Ramos (cell line): ENCODE data around the gene SHLD1.

Experiments used
- in situ Hi-C: fragments of 300-500 bp; cut with MboI; formaldehyde crosslinking; loops from one replicate; pipeline ENCODE4 v1.14.3; 2022; ENCODE audit warnings: low sequenced_read_pairs; ENCODE audit not compliant: unreplicated experiment

Gene SHLD1

DNA sequence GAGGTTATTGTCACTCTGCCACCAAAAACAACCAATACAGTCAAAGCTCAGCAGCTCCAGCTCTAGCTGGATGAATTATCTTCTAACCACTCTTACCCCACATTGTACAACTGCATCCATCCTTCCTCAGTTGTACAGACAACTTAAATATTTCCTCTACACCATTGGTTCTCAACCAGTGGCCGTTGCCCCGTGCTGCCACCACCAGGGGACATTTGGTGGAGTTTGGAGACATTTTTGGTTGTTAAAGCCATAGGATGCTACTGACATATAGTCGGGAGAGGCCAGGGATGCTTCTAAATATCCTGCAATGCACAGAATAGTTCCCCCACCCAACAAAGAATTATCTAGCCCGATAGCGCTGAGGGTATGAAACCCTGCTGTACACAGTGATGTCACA lies 59.3 kb downstream of the SHLD1 start:
- in situ Hi-C loops = no loop called here

DNA sequence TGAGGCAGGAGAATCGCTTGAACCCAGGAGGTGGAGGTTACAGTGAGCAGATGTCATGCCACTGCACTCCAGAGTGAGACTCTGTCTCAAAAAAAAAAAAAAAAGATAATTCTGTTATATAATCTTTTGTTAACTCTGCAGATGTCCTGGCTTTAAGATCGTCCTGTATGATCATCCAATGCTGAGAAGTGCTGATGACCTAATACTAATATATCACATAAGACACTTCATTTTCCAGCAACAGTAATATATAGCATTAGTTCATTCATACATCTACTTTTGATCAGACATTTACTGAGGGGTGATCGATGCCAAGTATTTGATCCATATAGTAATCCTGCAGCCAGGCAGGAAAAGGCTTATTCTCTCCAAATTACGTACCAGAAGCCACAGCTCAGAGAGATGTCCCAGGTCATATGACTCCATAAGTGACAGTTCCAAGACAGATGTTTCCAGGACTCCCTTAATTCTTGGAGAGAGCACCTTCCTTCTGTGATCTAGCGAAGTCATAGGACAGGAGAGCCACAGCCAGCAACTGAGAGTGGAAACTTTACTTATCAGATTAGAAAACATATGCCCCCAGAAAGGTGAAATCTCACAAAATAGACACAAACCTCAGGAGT lies 60.7 kb downstream of the SHLD1 start:
- in situ Hi-C loops = no loop called here

DNA sequence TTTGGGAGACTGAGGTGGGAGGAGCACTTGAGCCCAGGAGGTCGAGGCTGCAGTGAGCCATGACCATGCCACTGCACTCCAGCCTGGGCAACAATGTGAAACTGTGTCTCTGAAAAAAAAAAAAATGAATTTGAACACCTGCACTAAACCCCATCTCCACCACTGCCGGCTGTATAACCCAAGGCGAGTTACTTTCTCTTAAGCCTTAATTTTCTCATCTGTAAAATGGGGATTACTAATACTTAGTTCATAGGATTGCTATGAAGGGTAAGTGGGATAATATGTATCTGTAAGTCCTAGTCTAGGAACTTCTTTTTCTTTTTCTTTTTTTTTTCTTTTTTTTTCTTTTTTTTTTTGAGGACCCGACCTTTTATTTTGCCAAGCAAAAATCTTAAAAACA lies 61.5 kb downstream of the SHLD1 start:
- in situ Hi-C loops = no loop called here

DNA sequence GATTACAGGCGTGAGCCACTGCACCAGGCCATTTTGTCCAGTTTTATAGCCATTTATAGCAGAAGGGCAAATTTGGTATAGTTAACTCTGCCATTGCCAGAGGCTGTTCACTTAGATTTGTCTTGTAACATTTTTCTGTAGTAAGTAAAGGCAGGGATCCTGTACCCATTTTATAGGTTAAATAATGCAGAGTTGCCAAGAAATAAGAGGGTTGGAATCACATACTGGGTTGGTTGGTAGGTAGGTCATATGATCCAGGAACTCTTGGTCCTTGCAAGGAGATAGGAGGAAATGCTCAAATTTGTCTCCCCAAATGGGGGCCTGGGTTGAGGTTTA lies 68.1 kb downstream of the SHLD1 start:
- in situ Hi-C loops = no loop called here

DNA sequence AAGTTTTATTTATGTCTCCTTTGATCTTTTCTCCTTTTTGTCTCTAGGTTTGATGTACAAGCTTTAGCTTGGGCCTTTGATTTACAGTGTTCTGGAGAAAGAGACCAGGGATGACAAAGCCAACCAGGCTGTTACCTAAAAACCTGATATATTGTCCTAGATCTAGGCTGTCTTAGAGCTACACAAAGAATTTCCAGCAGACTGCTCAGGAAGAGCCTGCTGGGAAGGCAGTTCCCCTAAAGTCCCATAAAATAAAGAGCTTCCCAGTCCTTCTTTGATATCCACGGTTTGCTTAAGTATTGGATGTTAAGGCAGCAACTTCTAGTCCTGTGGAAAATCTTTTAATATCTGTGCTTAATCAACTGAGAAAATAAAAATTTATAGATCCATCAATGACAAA lies 70.5 kb downstream of the SHLD1 start:
- in situ Hi-C loops = no loop called here

DNA sequence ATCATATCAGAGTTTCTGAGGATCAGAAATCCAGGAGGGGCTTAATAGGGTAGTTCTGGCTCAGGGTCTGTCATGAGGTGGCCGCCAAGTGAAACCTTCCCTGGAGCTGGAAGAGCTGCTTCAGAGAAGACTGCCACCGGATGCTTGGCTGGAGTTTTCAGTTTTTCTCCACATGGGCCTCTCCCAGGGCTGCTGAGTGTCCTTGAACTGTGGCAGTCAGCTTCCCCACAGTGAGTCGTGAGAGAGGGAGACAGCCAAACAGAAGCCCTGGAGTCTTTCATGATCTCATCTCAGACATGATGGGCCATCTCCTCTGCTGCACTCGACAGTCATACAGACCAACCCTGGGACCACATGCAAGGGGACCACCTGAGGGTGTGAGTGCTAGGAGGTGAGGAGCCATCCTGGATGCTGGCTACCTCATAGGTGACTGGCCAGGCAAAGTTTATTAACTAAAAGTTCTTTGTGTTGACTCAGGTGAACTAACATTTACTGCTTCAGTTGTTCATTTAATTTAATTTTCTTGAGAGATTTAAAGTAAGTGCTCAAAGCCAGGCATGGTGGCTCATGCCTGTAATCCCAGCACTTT lies 71.5 kb downstream of the SHLD1 start:
- in situ Hi-C loops = no loop called here

DNA sequence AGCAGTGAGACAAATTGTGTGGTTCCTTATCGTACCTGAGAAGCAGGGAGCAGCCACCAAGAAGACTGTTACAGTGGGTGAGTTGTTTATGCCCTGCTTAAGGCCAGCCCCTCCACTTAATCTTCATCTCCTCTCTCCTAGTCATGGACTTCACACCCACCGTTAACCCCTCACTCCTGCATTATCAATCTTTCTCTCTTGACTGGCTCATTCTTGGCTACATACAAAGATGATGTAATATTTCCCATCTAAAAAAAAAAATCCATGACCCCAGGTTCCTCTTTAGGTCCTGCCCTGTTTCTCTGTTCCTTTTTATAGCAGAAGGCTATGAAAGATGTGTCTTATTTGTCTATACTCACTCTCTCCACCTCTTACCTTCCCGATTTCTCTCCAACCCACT lies 72.4 kb downstream of the SHLD1 start:
- in situ Hi-C loops = no loop called here

DNA sequence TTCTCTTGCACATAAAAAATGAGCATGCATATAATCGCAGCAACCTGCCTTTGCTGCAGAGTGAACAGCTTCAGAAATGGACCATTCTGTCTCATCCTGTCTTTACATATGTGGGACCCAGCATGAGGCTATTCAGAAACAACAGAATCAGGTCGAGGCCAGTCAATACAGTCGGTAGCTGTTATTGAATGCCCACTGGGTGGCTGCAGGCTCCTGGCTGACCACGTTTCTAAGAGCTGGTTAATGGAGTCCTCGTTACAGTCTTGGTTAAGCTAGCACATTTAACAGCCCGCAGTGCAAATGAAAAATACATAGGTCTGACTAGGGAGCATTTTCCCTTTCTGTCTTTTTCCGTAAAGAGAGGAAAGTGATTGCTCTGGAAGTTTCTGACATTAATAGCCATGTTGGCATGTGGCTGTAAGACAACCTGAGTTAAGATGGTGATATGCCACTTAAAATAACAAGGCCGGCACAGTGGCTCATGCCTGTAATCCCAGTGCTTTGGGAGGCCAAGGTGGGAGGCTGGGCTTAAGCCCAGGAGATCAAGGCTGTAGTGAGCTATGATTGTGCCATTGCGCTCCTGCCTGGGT lies 75.0 kb downstream of the SHLD1 start:
- in situ Hi-C loops = no loop called here

DNA sequence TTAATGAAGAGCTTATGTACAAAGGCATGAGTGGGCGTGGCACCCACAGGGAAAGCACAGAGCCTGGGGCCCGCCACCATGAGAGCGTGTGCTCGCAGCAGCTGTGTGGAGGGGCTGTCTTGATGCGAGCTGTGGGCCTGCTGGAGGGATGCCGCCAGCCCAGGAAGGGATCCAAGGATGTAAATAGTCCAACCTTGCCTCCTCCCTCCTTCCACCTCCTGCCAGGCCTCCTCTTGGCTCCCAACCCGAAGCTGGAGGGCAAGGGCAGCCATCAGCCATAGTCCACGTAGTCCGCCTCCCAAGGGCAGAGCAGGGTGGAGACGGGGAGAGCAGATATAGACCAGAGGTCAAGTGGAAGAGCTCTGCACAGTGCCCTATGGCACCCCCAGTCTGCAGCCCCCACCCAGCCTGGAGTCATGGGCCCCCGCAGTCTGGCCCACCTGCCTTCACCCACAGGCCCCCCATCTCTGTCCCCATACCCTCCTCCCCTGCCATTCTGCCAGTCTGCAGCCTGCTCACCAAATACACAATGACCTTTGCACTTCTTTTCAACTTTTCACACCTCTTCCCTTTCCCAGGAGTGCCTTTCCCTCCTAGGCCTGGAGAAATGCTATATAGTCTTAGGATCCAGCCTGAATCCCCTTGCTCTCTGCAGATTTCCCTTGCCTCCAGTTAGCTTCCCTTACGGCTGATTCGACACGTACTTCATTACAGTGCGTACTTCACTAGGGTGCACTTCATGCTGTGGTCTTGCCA lies 77.1 kb downstream of the SHLD1 start:
- in situ Hi-C loops = no loop called here

DNA sequence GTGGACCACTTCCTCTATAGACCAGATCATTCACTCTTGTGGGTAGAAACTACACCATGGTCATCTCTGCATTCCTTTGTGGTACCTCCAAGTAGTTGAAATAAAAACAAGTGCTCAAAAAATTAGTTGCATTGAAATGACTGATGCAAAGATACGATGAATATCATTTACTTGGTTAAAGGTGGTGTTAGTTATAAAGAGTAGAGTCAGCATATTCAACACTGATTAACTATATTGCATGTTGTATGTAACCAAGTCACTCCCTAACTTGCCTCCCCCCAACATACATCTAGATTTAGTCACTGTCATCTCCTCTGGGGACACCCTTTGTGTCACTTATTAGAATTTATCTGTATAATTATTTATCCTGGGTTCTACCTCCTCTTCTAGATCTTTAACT lies 77.7 kb downstream of the SHLD1 start:
- in situ Hi-C loops = no loop called here

DNA sequence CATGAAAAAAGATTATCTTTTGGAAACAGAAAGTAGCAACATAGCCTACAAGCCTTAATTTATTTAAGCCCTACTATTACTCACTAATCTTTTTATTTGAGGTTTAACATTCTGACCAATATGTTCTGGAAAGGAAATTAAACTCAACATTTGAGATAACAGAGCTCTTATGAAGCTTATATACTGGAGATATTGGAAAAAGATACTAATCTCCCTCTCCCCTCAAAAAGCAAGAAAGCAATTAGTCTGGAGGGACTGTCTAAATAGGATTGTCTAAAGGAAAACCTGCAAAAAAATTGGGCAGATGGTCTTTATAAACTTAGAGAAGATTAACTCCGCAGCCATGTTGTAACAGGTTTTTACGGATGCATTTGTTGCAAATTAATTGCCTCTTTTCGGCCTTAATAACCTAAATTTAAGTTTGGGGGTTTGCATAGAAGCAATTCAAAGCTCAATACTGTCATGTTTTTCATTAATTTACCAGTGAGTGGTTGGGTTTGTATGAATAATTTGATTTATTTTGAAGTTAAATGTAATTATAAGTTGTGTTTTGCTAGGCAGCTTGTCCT lies 79.1 kb downstream of the SHLD1 start:
- in situ Hi-C loops = no loop called here

DNA sequence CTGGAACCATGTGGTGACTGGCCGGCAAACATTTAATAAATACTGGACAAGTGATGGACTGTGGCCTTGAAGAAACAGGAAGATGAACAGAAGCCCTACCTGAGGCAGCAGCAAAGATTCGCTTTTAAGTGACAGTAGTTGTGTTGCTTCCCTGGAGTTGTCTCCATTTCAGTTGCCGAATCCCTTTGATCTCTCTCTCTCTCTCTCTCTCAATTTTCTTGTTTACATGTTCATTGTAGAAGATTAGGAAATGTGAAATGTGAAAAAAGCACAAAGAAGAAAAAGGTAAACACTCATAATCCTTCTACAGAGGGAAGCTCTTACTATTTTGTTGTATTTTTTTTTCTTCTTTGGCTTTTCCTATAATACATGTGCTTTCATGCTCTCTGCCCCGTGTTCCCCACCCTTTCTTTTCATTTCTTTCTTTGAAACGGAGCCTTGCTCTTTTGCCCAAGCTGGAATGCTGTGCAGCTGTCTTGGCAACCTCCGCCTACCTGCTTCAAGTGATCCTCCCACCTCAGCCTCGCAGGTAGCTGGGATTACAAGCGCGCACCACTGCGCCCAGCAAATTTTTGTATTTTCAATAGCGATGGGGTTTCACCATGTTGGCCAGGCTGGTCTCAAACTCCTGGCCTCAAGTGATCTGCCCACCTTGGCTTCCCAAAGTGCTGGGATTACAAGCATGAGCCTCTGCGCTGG lies 81.5 kb downstream of the SHLD1 start:
- in situ Hi-C loops = no loop called here

DNA sequence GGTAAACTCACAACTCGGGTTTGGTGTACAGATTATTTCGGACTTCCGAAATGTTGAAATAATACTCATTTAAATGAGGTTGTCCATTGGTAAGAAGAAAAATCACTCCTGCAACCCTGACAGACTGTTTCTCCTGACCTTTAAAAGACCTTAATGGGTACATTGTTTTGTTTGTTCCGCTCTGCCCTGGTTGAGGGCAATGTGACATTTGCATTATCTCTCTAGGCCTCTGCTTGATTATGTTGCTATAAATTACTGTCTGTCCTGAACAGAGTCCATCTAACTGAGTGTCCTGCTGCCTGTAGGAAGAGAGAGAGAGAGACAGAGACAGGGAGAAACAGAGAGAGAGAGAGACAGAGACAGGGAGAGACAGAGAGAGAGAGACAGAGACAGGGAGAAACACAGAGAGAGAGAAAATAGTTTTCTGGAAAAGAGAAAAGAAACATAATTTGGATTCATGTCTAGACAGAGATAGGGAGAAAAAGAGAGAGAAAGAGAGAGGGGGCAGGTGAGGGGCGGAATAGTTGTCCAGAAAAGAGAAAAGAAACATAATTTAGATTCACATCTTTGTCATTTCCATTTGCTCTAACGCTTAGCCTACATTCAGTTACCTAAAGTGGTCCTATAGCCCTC lies 83.2 kb downstream of the SHLD1 start:
- in situ Hi-C loops = no loop called here

DNA sequence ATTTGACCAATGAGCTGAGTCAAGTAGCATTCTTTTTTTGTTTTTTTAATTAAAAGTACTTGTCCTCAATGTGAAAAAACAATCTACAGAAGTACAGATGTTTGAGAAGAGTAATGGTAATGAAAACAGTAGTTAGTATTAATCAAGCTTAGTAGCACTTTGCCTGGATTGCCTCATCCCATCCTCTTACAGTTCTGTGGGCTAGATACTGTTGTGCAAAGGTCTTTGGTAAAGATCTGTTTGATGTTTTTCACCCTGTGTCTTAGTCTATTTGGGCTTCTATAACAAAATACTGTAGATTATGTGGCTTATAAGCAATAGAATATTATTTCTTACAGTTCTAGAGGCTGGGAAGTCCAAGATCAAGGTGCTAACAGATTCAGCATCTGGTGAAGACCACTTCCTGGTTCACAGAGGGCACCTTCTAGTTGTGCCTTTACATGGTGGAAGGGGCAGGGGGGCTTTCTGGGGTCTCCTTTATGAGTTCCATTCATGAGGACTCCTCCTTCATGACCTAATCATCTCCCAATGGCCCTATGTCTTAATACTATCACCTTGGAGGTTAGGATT lies 84.3 kb downstream of the SHLD1 start:
- in situ Hi-C loops = no loop called here

DNA sequence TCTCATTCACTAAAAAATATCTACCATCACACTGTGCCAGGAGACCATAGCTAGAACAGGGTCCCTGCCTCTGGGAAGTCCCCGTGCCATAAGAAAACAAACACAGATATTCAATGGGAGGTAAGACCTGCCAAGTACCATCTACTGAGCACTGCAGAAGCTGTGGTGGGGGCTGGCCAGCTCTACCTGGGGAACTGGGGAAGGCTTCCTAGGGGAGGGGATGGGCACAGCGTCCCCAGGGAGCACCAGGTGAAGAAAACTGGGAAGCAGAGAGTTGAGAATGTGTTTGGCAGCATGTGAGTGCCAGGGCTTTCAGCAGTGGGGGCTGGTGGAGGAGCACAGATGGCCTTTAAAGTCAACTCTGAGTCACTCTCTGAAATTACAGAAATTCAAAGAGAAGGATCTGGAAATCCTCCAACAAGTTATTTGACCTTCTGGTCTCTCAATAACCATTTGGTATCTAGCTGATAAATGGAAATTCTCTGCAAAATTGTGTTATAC lies 85.2 kb downstream of the SHLD1 start:
- in situ Hi-C loops = no loop called here

DNA sequence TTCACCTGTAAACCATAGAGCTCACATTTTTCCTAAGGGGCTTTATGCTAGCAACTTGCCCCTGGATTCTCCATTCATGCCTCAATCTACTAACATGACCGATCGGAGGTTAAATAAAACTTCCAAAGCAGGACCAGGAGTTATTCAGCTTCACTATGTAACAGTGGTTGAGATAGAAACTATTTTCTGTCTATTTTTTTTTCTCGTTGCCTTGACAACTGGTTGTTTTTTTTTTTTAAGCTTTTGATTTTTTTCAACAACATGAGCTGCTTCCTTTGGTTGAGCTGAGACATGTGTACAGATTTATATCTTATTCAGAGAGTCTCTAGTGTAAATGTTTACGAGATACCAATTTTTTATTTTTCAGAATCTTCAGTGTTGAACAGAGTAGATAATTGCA lies 85.7 kb downstream of the SHLD1 start:
- in situ Hi-C loops = no loop called here

DNA sequence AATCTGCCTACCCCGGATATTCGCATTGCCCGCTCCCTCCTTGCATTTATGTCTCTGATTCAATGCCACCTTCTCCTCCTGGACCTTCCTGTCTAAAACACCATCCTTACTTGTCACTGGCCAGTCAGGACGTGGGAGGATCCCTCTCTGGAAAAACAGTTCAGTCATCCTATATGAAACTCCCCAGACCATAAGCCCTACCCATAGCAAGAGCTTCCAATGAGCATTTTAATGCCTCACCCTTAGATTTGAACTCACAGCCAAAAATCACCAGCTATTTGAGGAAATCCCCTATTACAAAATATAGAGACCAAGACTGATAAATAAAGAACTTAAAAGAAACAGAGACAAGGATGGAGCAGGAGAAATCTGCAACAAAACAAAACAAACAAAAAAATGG lies 86.4 kb downstream of the SHLD1 start:
- in situ Hi-C loops = no loop called here

DNA sequence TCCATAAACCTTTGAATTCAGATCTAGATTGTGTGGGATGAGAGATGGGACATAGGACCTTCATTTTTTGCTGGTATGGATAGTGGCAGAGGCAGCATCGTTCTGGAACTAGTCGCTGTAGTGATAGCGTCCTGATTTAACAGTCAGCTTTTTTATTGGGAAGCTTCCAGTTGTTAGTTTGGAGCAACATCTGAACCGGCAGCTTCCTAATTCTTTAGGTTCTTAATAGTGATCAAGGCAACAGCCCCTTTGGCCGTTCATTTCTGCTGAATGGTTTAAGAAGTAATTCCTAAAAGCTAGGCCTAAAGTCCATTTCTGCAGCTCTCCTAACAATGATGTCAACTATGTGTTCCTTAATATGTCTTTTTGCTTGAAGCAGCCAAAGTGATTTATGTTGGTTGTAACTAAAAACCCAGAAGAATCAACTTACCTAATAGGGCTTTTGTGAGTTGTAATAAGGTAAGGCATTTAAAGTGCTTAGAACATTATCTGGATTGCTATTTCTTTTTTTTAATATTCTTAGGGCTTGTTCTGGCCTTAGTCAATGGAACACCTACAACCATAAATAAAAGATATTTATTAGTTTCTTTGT lies 90.3 kb downstream of the SHLD1 start:
- in situ Hi-C loops = no loop called here

DNA sequence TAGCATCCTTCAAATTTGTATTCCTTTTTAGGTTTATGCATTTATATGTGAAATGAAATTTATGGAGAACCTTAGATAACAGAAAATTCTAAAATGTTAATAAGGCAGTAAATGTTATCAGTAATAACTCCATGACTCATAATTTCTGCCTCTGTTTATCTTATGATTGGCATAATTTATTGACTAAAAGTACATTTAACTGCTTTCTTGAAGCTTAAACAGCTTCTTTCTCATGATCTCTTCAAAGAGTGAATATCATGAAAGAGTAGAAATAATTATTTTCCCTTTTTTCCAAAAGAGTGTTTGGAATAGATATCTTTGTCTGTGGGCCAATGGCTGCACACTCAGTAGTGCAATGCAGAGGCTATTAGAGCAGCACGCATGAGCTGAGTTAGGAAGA lies 91.3 kb downstream of the SHLD1 start:
- in situ Hi-C loops = no loop called here
